Loucy (cell line): ENCODE measurements around the gene KIF2B.
"Not testable (repeated sequence)": the region's sequence is repeated elsewhere in the genome, so short reads cannot be mapped to it uniquely, and the experiment has no call there.

Source experiments
- H2AFZ ChIP-seq: fragments of 200-600 bp; sonication (generic); 2 replicates; pipeline ENCODE4 v1.6.0; 2016; ENCODE audit warnings: antibody characterized with exemption, mild to moderate bottlenecking, low read length, moderate library complexity
- H3F3A ChIP-seq: fragments of 200-600 bp; 2 replicates; pipeline ENCODE4 v1.6.0; 2016; ENCODE audit warnings: antibody characterized with exemption, low read depth, mild to moderate bottlenecking
- H3K27me3 ChIP-seq: fragments of 200-600 bp; sonication (generic); 2 replicates; pipeline ENCODE4 v1.6.1; 2014; ENCODE audit warnings: low read length, mild to moderate bottlenecking; ENCODE audit not compliant: insufficient read depth, poor library complexity, severe bottlenecking
- H3K36me3 ChIP-seq: fragments of 200-600 bp; sonication (generic); 2 replicates; pipeline ENCODE4 v1.6.1; 2016; ENCODE audit warnings: low read length; ENCODE audit not compliant: insufficient read depth
- H3K4me1 ChIP-seq: fragments of 200-600 bp; sonication (generic); 2 replicates; pipeline ENCODE4 v1.5.1; 2014; ENCODE audit warnings: low read length, mild to moderate bottlenecking; ENCODE audit not compliant: insufficient read depth, poor library complexity, severe bottlenecking
- H3K4me2 ChIP-seq: fragments of 200-600 bp; sonication (generic); 2 replicates; pipeline ENCODE4 v1.6.0; 2014; ENCODE audit warnings: antibody characterized with exemption, low read length, low read depth, mild to moderate bottlenecking; ENCODE audit not compliant: poor library complexity, severe bottlenecking
- H3K4me3 ChIP-seq: fragments of 200-600 bp; sonication (generic); 2 replicates; pipeline ENCODE4 v1.5.1; 2014; ENCODE audit warnings: low read length, mild to moderate bottlenecking, mixed read lengths; ENCODE audit not compliant: poor library complexity, severe bottlenecking
- H3K79me2 ChIP-seq: fragments of 200-600 bp; sonication (generic); 2 replicates; pipeline ENCODE4 v1.6.1; 2014; ENCODE audit warnings: low read length; ENCODE audit not compliant: insufficient read depth
- H3K9ac ChIP-seq: fragments of 200-600 bp; sonication (generic); 2 replicates; pipeline ENCODE4 v1.6.0; 2014; ENCODE audit warnings: mild to moderate bottlenecking, low read depth, low read length, moderate library complexity; ENCODE audit not compliant: poor library complexity, severe bottlenecking
- H3K9me2 ChIP-seq: fragments of 200-600 bp; sonication (generic); replicated peaks from 2 replicates; pipeline ENCODE4 v1.6.1; 2016; ENCODE audit warnings: low read depth, low read length, mixed read lengths
- H3K9me3 ChIP-seq: fragments of 200-600 bp; sonication (generic); 2 replicates; pipeline ENCODE4 v1.6.1; 2014; ENCODE audit warnings: mild to moderate bottlenecking, antibody characterized with exemption, low read length, low read depth; ENCODE audit not compliant: insufficient read depth
- H4K20me1 ChIP-seq: fragments of 200-600 bp; sonication (generic); 2 replicates; pipeline ENCODE4 v1.6.0; 2014; ENCODE audit warnings: antibody characterized with exemption, low read length, mild to moderate bottlenecking; ENCODE audit not compliant: insufficient read depth, poor library complexity, severe bottlenecking
- EZH2phosphoT487 ChIP-seq: fragments of 200-600 bp; IDR thresholded peaks from 2 replicates; pipeline ENCODE4 v1.6.1; 2018; ENCODE audit warnings: antibody characterized with exemption, mild to moderate bottlenecking, moderate library complexity, borderline replicate concordance
- TF ChIP-seq, protein P1 (sequence below): fragments of 200-600 bp; sonication (generic); conservative IDR thresholded peaks from 2 replicates; pipeline ENCODE4 v1.5.1; 2014; ENCODE audit warnings: mild to moderate bottlenecking, antibody characterized with exemption, low read length

The KIF2B gene

DNA sequence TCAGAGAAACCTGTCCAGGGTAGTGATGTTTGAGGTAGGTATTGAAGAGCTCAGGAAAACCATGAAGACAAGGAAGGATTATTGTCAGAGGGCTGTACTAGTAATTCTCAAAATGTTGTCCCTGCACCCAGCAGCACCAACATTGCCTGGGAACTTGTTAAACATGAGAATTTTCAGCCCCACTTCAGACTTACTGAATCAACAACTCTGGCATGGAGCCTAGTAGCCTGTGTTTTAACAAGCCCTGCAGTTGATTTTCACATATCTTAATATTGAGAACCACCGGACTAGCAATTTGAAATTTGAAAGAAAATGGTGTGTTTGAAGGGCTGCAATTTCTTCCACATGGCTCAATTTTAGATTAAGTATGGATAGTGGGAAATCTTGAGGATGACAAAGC is 2.8 kb upstream of the KIF2B start:
- Histone ChIP-seq H3K9me3 (peaks cover 3% of the 10 kb centered on the region; the same call in 1 of the 2 replicates), H3K79me2 (no peaks in the 10 kb centered on the region), H2AFZ (no peak overlapping the region), H3K4me3 (no peak overlapping the region), H3F3A (no peaks in the 10 kb centered on the region), H3K9ac (no peak overlapping the region), H3K4me1 (no peaks in the 10 kb centered on the region), H3K27me3 (no peaks in the 10 kb centered on the region), H3K4me2 (no peak overlapping the region), H4K20me1 (no peaks in the 10 kb centered on the region), H3K9me2 (no peaks in the 10 kb centered on the region), H3K36me3 (no peaks in the 10 kb centered on the region)
- TF ChIP-seq EZH2phosphoT487: no peak
- TF ChIP-seq, protein P1, sequence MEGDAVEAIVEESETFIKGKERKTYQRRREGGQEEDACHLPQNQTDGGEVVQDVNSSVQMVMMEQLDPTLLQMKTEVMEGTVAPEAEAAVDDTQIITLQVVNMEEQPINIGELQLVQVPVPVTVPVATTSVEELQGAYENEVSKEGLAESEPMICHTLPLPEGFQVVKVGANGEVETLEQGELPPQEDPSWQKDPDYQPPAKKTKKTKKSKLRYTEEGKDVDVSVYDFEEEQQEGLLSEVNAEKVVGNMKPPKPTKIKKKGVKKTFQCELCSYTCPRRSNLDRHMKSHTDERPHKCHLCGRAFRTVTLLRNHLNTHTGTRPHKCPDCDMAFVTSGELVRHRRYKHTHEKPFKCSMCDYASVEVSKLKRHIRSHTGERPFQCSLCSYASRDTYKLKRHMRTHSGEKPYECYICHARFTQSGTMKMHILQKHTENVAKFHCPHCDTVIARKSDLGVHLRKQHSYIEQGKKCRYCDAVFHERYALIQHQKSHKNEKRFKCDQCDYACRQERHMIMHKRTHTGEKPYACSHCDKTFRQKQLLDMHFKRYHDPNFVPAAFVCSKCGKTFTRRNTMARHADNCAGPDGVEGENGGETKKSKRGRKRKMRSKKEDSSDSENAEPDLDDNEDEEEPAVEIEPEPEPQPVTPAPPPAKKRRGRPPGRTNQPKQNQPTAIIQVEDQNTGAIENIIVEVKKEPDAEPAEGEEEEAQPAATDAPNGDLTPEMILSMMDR: no peak

DNA sequence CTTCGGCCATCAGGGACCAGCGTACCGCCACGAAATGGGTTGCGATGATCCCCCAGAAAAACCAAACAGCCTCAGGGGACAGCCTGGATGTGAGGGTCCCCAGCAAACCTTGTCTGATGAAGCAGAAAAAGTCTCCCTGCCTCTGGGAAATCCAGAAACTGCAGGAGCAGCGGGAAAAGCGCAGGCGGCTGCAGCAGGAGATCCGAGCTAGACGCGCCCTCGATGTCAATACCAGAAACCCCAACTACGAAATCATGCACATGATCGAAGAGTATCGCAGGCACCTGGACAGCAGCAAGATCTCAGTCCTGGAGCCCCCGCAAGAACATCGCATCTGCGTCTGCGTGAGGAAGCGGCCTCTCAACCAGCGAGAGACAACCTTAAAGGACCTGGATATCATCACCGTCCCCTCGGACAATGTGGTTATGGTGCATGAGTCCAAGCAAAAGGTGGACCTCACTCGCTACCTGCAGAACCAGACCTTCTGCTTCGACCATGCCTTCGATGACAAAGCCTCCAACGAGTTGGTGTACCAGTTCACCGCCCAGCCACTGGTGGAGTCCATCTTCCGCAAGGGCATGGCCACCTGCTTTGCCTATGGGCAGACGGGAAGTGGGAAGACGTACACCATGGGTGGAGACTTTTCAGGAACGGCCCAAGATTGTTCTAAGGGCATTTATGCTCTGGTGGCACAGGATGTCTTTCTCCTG is 769 bp downstream of the KIF2B start:
- no peaks in the 10 kb centered on the region for H3F3A ChIP-seq
- H2AFZ ChIP-seq: no peak overlapping the region
- no peak overlapping the region for H3K9ac ChIP-seq
- no peak overlapping the region for H3K4me3 ChIP-seq
- H4K20me1 ChIP-seq: no peaks in the 10 kb centered on the region
- H3K9me3 ChIP-seq: no peaks in the 10 kb centered on the region; the same call in 1 of the 2 replicates
- H3K79me2 ChIP-seq: no peaks in the 10 kb centered on the region
- H3K4me1 ChIP-seq: no peaks in the 10 kb centered on the region
- H3K36me3 ChIP-seq: no peaks in the 10 kb centered on the region
- no peak overlapping the region for H3K4me2 ChIP-seq
- no peak for TF ChIP-seq EZH2phosphoT487
- TF ChIP-seq, protein P1: no peak
- no peaks in the 10 kb centered on the region for H3K27me3 ChIP-seq
- no peaks in the 10 kb centered on the region for H3K9me2 ChIP-seq

- H3K36me3 ChIP-seq, H3K27me3 ChIP-seq, H3K79me2 ChIP-seq, H3F3A ChIP-seq, H3K9me2 ChIP-seq, H3K9me3 ChIP-seq, H3K4me2 ChIP-seq, H3K4me1 ChIP-seq, H3K9ac ChIP-seq, H2AFZ ChIP-seq, H4K20me1 ChIP-seq, H3K4me3 ChIP-seq: not testable (repeated sequence)
Measured at GRCh38 chr17:53834771-53835170, 12.0 kb downstream of the KIF2B start.

GRCh38 chr17:53837131-53837530 is 14.4 kb downstream of the KIF2B start:
- H3K9ac ChIP-seq: no peak overlapping the region
- TF ChIP-seq, protein P1: no peak
- no peak for TF ChIP-seq EZH2phosphoT487
- H3K4me1 ChIP-seq: no peaks in the 10 kb centered on the region
- no peaks in the 10 kb centered on the region for H3K79me2 ChIP-seq
- no peak overlapping the region for H3K4me3 ChIP-seq
- no peaks in the 10 kb centered on the region for H3K27me3 ChIP-seq
- H4K20me1 ChIP-seq: no peaks in the 10 kb centered on the region
- H3K9me3 ChIP-seq: peaks cover 3% of the 10 kb centered on the region; the same call in 1 of the 2 replicates
- no peaks in the 10 kb centered on the region for H3K36me3 ChIP-seq
- no peak overlapping the region for H3K4me2 ChIP-seq
- H3F3A ChIP-seq: no peaks in the 10 kb centered on the region
- H2AFZ ChIP-seq: no peak overlapping the region
- no peaks in the 10 kb centered on the region for H3K9me2 ChIP-seq
